GM12892 (cell line): Measurements from ENCODE around the gene CIT.

Experiments used
- POLR2A ChIP-seq: IDR thresholded peaks from 2 replicates; pipeline ENCODE4 v1.6.1; 2011; ENCODE audit warnings: low read depth, low read length, control low read depth
- POLR2AphosphoS5 ChIP-seq: IDR thresholded peaks from 2 replicates; pipeline ENCODE4 v1.6.1; 2011; ENCODE audit warnings: low read depth, low read length, control low read depth
- TAF1 ChIP-seq: IDR thresholded peaks from 2 replicates; pipeline ENCODE4 v1.6.1; 2011; ENCODE audit warnings: low read depth, mild to moderate bottlenecking, control low read depth, low read length, borderline replicate concordance

- TF ChIP-seq POLR2AphosphoS5 (no peak), TAF1 (no peak), POLR2A (no peak)
These were observed 90.6 kb downstream of the CIT start for GRCh38 chr12:119786539-119786938.
